K562 (cell line): ENCODE measurements around the gene IFNGR1. TPM values are rescaled to one million over a fixed set of nuclear protein-coding genes. Genes with fewer than 3 reads are reported as not detected.

ENCODE experiments used
- CEBPB ChIP-seq: fragments of 450-650 bp; IDR thresholded peaks from 2 replicates; pipeline ENCODE4 v1.6.1; 2016; ENCODE audit warnings: missing genetic modification characterization, missing compliant biosample characterization
- CEBPG ChIP-seq, 3 experiments: fragments of 200-800 bp in 1 of 3; sonication (Bioruptor generic) in 1 of 3; sonication (generic) in 1 of 3; formaldehyde crosslinking in 1 of 3; IDR thresholded peaks in 2 of 3; conservative IDR thresholded peaks in 1 of 3; 2 replicates each; pipeline versions ENCODE4 v1.6.1 to v1.8.0; 2016 to 2022; ENCODE audit warnings: missing compliant biosample characterization in 2 of 3, missing genetic modification characterization in 2 of 3, mild to moderate bottlenecking in 1 of 3, missing genetic modification reagents in 1 of 3
- ESRRA ChIP-seq: fragments of 450-650 bp; IDR thresholded peaks from 2 replicates; pipeline ENCODE4 v1.6.1; 2014; ENCODE audit warnings: low read depth, mild to moderate bottlenecking, moderate library complexity, borderline replicate concordance
- HCFC1 ChIP-seq: IDR thresholded peaks from 2 replicates; pipeline ENCODE4 v1.6.1; 2012; ENCODE audit warnings: low read depth, low read length, improper control_type of control experiment
- NFE2 ChIP-seq: IDR thresholded peaks from 2 replicates; pipeline ENCODE4 v1.6.1; 2014; ENCODE audit warnings: antibody characterized with exemption, low read depth
- SMARCA4 ChIP-seq: fragments of 450-650 bp; IDR thresholded peaks from 2 replicates; pipeline ENCODE4 v1.6.1; 2016
- SMARCB1 ChIP-seq: IDR thresholded peaks from 2 replicates; pipeline ENCODE4 v1.6.1; 2011; ENCODE audit warnings: improper control_type of control experiment, low read depth; ENCODE audit not compliant: insufficient read length
- TCF3 ChIP-seq: sonication (generic); formaldehyde crosslinking; IDR thresholded peaks from 2 replicates; pipeline ENCODE4 v1.4.0; 2020; ENCODE audit warnings: mild to moderate bottlenecking, missing genetic modification reagents
- TRIM24 ChIP-seq, 2 experiments: fragments of 450-650 bp; IDR thresholded peaks; 2 replicates each; pipeline ENCODE4 v1.6.1; 2016
- polyA plus RNA-seq, 8 experiments: library from polyadenylated mRNA; depleted of rRNA in 4 of 8; stranded (reverse) in 5 of 8; unstranded in 3 of 8; fragments of >200 nt; fragmentation: Nextera tagmentation in 2 of 8; fragmentation: Illumina TruSeq in 1 of 8; extraction: Ambion mirVana in 2 of 8; extraction: Trizol in 1 of 8; gene quantifications; 2 replicates each; pipeline versions ENCODE4 v1.2.1 to v1.2.3, GENCODE V29; 2011 to 2014; ENCODE audit warnings: inconsistent platforms in 1 of 8, missing spikeins in 1 of 8
- total RNA-seq, 7 experiments: library from RNA; depleted of rRNA in 6 of 7; stranded (reverse); fragments of >200 nt in 6 of 7; fragmentation: Illumina TruSeq in 2 of 7; extraction: Trizol in 2 of 7; gene quantifications; 2 replicates each; pipeline versions ENCODE4 v1.2.1 to v1.2.3, GENCODE V29; 2011 to 2021; ENCODE audit warnings: low replicate concordance in 1 of 7
- TF ChIP-seq, protein P1 (sequence below): fragments of 250-450 bp; sonication (Bioruptor Pico); IDR thresholded peaks from 2 replicates; pipeline ENCODE4 v1.8.0; 2022; ENCODE audit warnings: moderate library complexity, mild to moderate bottlenecking, inconsistent platforms
- TF ChIP-seq, protein P2 (sequence below): fragments of 250-450 bp; sonication (Bioruptor Pico); IDR thresholded peaks from 2 replicates; pipeline ENCODE4 v1.8.0; 2022; ENCODE audit warnings: moderate library complexity, mild to moderate bottlenecking, inconsistent platforms

IFNGR1 gene
- total and polyA plus RNA-seq, 9 of the 15 experiments (the other 6 are each of a cell fraction or from before 2014, with no cell fraction given), result 14.7 to 47.0 (median 26.7) TPM

DNA sequence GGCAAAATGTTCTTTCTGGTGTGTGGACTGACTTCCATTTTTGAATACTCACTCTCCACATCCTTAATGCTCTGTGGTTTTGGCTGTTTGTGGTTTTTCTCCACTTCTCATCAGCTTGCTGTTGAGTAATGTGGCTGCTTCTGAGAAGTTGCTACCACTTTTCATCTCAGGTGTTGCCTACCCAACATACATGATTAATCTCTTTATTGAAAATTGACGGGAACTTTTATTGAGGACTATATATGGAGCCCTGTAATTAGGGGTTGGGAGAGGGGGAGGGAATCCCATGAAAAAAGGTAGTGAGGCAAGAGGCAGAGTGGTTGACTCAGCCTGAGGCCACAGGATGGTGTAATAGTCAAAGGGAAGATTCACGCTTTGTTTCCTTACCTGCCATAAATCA, 63.4 kb downstream of the IFNGR1 start (continued):
- TF ChIP-seq, protein P1, sequence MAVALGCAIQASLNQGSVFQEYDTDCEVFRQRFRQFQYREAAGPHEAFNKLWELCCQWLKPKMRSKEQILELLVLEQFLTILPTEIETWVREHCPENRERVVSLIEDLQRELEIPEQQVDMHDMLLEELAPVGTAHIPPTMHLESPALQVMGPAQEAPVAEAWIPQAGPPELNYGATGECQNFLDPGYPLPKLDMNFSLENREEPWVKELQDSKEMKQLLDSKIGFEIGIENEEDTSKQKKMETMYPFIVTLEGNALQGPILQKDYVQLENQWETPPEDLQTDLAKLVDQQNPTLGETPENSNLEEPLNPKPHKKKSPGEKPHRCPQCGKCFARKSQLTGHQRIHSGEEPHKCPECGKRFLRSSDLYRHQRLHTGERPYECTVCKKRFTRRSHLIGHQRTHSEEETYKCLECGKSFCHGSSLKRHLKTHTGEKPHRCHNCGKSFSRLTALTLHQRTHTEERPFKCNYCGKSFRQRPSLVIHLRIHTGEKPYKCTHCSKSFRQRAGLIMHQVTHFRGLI (CRISPR knock-in tag), result no peak
- TF ChIP-seq, protein P2, sequence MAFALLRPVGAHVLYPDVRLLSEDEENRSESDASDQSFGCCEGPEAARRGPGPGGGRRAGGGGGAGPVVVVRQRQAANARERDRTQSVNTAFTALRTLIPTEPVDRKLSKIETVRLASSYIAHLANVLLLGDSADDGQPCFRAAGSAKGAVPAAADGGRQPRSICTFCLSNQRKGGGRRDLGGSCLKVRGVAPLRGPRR, result no peak
- peak; percentile 13; the same call in 1 of the 2 replicates for TF ChIP-seq TCF3 (CRISPR knock-in tag)
- no peak for TF ChIP-seq HCFC1
- peak; percentile 84; the same call in 1 of the 2 replicates for TF ChIP-seq CEBPB (tag)
- no peak for TF ChIP-seq SMARCB1
- peak; percentile 25; the same call in 1 of the 2 replicates for TF ChIP-seq SMARCA4
- TF ChIP-seq TRIM24 (IDR thresholded peaks at IDR 0.05), result 0 out of 4 replicates have a peak, but pooled peaks of 1 of the 2 experiments have one; percentile 8
- peak; percentile 78; the same call in 1 of the 2 replicates for TF ChIP-seq ESRRA
- TF ChIP-seq NFE2, result 0 out of 2 replicates have a peak, but pooled peaks have one; percentile 30
- TF ChIP-seq CEBPG (CRISPR knock-in tag; IDR thresholded peaks at IDR 0.05), result peak; percentile 75
- TF ChIP-seq CEBPG (tag; conservative IDR thresholded peaks at IDR 0.05 in 1 of 2, IDR thresholded peaks at IDR 0.05 in 1 of 2), result peak; percentile 88 to 96
